Bronchial smooth muscle cell (primary cell): ENCODE measurements around the gene PTH2. TPM values are rescaled to one million over a fixed set of nuclear protein-coding genes. Genes with fewer than 3 reads are reported as not detected.

ENCODE experiments used
- total RNA-seq: library from RNA; depleted of rRNA; stranded (reverse); fragments of >200 nt; gene quantifications from 2 replicates; pipeline ENCODE4 v1.2.1, GENCODE V29; 2014

PTH2 gene, protein sequence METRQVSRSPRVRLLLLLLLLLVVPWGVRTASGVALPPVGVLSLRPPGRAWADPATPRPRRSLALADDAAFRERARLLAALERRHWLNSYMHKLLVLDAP
- not detected in 2 replicates for total RNA-seq

GRCh38 chr19:49423071-49423984 lies at the start of gene PTH2:
Gene PTH2, minus strand, starts transcription at chr19:49423441. Its CDS starts 102 bp downstream, at chr19:49423339.

DNA sequence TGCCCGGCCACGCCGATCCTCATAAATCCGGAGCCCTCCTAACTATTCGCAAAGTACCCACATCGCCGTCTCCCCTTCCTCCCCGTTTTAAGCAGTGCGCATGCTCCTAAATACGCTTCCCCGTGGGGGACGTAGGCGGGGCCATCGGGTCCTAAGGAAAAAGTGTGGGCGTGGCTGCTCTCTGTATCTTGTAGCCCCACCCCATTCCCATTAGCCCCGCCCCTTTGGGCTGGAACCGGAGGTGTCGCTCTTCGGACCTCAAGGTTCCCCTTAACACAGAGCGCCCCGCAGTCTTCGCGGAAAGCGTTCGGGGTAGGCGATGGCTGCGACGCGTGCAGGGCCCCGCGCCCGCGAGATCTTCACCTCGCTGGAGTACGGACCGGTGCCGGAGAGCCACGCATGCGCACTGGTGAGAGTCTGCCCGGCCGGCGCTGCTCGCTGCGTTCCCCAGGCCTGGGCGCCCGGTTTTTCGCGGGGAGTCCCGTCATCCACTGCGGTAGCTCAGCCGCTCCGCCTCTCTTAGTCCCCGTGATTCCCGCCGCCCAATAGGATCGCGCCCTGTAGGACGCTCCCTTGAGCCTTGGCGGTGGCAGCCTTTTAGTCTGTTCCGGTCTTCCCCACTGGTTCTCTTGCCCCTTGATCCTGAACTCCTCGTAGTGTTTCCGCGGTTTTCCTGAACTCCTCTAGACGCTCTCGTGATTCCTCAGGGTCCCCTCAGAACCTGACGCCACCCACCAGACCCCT lies 29.9 kb upstream of the PTH2 start, which contains the start of gene ALDH16A1:
Gene ALDH16A1, plus strand, starts transcription at position 213 of the 744 bp plus-strand sequence. Its CDS starts 107 bp downstream, at position 320.

DNA sequence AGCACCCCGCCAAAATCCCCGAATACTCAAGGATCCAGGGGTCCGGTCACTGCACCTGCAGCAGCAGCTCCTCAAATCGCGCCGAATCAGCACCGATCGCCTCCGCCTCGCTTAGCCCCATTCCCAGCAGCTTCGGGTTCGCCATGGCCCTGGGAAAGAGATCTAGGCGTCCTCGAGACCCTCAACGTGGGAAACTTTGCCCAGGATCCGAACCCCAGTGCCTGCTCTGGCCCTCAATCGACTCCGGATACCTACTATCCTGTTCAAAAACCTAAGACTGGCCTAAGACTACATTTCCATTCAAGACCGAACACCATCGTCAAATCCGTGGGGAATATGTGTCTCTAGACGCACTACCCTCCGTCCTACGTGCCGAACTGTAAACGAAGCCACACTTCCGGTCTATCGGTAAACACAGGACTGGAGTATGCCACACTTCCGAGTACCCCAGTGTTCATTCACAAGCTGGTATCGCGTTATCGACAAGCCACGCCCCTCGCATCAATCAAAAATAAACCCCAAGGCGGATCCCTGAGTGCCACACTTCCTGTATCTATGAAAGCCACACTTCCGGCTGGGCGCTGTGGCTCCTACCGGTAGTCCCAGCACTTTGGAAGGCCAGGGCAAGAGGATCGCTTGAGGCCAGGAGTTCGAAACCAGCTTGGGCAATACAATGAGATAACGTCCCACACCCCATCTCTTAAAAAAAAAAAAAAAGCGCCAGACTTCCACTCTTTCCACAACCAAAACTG lies 28.4 kb upstream of the PTH2 start, which contains the start of gene PIH1D1:
Gene PIH1D1, minus strand, starts transcription at position 385 of the 752 bp plus-strand sequence. Its CDS starts 240 bp downstream, at position 145.

GRCh38 chr19:49441210-49441959 lies 18.1 kb upstream of the PTH2 start, which contains the start of gene SLC17A7:
Gene SLC17A7, minus strand, starts transcription at chr19:49441527. Its CDS starts 148 bp downstream, at chr19:49441379.

DNA sequence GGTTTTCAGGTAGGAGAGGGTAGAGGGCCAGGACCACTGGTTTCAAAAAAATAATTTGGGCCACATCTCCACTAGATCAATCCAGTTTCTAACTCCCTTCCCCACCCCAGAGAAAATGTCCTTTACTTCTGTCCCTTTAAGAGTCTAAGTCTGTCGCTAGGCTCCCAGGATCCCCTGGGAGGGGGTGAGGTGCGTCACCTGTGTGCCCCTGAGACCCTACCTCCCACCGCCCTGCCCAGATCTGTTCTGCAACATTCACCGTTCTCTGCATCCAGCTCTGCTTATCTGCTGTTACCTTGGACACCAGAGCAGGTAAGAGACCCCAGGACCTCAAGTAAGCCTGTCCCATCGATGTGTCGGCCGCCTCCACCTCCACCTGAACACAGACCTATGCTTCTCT lies 1.9 kb upstream of the PTH2 start, which contains the start of gene GFY:
Gene GFY, plus strand, starts transcription at position 211 of the 400 bp plus-strand sequence. CDS start 1,043 bp downstream, outside the sequence.

DNA sequence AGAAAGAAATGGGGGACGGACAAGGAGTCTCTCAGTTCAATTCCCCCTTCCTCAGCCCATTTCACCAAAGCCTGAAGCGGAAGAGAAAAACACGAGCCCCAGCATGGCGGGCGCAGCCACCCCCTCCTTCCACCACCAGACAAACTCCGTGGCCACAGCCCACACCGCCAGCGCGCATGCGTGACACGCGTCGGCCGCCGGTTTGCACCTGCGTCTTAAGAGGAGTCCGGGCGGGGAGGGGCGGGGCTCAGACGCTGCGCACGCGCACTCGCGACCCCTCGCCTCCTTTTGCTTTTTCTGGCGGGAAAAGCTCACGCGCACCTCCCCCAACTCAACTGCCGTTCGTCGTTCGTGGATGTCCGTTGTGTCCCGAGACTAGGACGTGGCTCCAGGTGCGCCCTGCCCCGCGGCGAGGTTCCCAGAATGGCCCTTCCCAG lies 35.3 kb downstream of the PTH2 start, which contains the start of gene KASH5:
Gene KASH5, plus strand, starts transcription at position 314 of the 437 bp plus-strand sequence. CDS start 2,635 bp downstream, outside the sequence.

Other genes starting within 250 kb of the PTH2 start
- gene SLC6A16, start 98.2 kb downstream of the PTH2 start, total RNA-seq: under 0.01 and 0.09 TPM in 2 replicates
- gene CD37, start 88.0 kb downstream of the PTH2 start, total RNA-seq: not detected in 2 replicates
- 17.2 and 18.5 TPM in 2 replicates for gene TEAD2, start 61.0 kb downstream of the PTH2 start, total RNA-seq
- 0.16 and 0.26 TPM in 2 replicates for gene DKKL1, start 59.6 kb downstream of the PTH2 start, total RNA-seq
- gene KASH5, start 35.2 kb downstream of the PTH2 start, total RNA-seq: not detected in 2 replicates
- not detected in 2 replicates for gene GFY, start 1.9 kb upstream of the PTH2 start, total RNA-seq
- under 0.01 and 0.16 TPM in 2 replicates for gene SLC17A7, start 18.1 kb upstream of the PTH2 start, total RNA-seq
- 101 and 120 TPM in 2 replicates for gene PIH1D1, start 28.4 kb upstream of the PTH2 start, total RNA-seq
- 21.6 and 26.2 TPM in 2 replicates for gene ALDH16A1, start 29.8 kb upstream of the PTH2 start, total RNA-seq
- gene FLT3LG, start 50.8 kb upstream of the PTH2 start, total RNA-seq: 4.9 and 5.3 TPM in 2 replicates
- gene RPL13A, start 64.2 kb upstream of the PTH2 start, total RNA-seq: 2,925 and 3,389 TPM in 2 replicates
- gene RPS11, start 73.0 kb upstream of the PTH2 start, total RNA-seq: 3,049 and 4,360 TPM in 2 replicates
- gene FCGRT, start 89.2 kb upstream of the PTH2 start, total RNA-seq: 46.5 and 81.8 TPM in 2 replicates
- gene RCN3, start 104.6 kb upstream of the PTH2 start, total RNA-seq: 231 and 301 TPM in 2 replicates
- gene NOSIP, start 157.1 kb upstream of the PTH2 start, total RNA-seq: 96.1 and 100 TPM in 2 replicates
- gene PRRG2, start 157.9 kb upstream of the PTH2 start, total RNA-seq: 0.32 and 1.0 TPM in 2 replicates
- 1.2 and 1.3 TPM in 2 replicates for gene PRR12, start 167.7 kb upstream of the PTH2 start, total RNA-seq
- gene RRAS, start 216.7 kb upstream of the PTH2 start, total RNA-seq: 40.7 and 48.1 TPM in 2 replicates
- gene SCAF1, start 218.8 kb upstream of the PTH2 start, total RNA-seq: 6.7 and 9.0 TPM in 2 replicates
- gene IRF3, start 242.4 kb upstream of the PTH2 start, total RNA-seq: 59.2 and 59.9 TPM in 2 replicates
- 0.52 and 1.6 TPM in 2 replicates for gene BCL2L12, start 242.5 kb upstream of the PTH2 start, total RNA-seq